ENCODE results near the gene PRPF19.

GRCh38 chr11:60858236-60858635, 48.1 kb downstream of the PRPF19 start:
- TF ChIP-seq, protein P1, sequence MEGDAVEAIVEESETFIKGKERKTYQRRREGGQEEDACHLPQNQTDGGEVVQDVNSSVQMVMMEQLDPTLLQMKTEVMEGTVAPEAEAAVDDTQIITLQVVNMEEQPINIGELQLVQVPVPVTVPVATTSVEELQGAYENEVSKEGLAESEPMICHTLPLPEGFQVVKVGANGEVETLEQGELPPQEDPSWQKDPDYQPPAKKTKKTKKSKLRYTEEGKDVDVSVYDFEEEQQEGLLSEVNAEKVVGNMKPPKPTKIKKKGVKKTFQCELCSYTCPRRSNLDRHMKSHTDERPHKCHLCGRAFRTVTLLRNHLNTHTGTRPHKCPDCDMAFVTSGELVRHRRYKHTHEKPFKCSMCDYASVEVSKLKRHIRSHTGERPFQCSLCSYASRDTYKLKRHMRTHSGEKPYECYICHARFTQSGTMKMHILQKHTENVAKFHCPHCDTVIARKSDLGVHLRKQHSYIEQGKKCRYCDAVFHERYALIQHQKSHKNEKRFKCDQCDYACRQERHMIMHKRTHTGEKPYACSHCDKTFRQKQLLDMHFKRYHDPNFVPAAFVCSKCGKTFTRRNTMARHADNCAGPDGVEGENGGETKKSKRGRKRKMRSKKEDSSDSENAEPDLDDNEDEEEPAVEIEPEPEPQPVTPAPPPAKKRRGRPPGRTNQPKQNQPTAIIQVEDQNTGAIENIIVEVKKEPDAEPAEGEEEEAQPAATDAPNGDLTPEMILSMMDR (IDR thresholded peaks at IDR 0.05): no peak
- TF ChIP-seq POLR2A (IDR thresholded peaks at IDR 0.05): no peak
